Erythroblast (primary cell): ENCODE measurements around the gene MAN1C1.

Experiments
- GATA1 ChIP-seq: IDR thresholded peaks from 2 replicates; pipeline ENCODE4 v1.6.1; 2011; ENCODE audit warnings: low read depth, mild to moderate bottlenecking, control low read depth, low read length, moderate library complexity
- POLR2A ChIP-seq: IDR thresholded peaks from 2 replicates; pipeline ENCODE4 v1.6.1; 2011; ENCODE audit warnings: mild to moderate bottlenecking, low read length

DNA sequence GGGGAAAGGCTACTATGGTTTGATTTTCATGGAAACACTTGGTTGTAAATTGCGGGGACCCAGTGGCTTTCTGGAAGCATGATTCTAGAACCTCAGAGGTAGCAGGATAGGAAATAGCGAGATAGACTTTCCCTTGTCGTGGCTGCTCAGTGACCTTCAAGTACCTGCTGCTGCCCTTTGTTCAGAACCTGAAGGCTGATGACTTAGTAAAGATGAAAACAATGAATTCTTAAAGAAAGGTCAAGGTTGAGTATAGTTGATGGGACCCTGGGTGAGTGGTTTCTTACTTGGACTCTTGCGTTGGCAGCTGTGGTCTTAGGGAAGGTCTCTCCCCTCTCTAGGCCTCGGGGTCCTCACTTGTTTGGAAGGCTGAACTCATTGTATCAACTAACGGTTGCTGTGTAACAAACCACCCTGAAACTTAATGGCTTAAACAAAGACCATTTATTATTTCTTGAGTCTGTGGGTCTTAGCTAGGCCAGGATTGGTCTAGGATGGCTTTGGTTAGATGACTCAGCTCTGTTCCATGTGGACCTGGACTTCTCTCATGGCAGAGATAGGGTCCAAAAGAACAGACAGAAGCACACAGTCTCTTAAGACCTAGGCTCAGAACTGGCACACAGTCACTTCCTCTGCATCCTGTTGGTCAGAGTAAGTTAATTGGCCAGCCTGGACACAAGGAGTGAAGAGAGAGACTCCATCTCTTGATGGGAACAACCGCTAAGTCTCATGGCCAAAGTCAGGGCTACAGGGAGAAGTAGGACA lies 94.2 kb downstream of the MAN1C1 start:
- TF ChIP-seq POLR2A (no peak), GATA1 (no peak)
